Pancreas (tissue), 10 donors: ENCODE data around the gene FNDC3A. TPM values are rescaled to one million over a fixed set of nuclear protein-coding genes. Genes with fewer than 3 reads are reported as not detected.

Experiments used
- ATAC-seq, 4 donors: fragments of 200-7000 bp; cut with Tn5 transposase; one replicate each; pipeline versions ENCODE4 v1.8.0 to v1.9.1; 2020; ENCODE audit warnings: mild to moderate bottlenecking in 4 of 4, moderate library complexity in 4 of 4
- DNase-seq, 6 donors: peaks; one replicate each; pipeline ENCODE4 v3.0.0-alpha.2; 2020
- FAIRE-seq: peaks from 2 replicates; lab custom pipeline; 2012; peaks lifted over from hg19 to GRCh38; lab: Jason Lieb, UNC
- H3K27ac ChIP-seq, 4 donors: fragments of 200-600 bp; sonication (generic); 1 replicate in 3 of 4; 2 replicates in 1 of 4; pipeline versions ENCODE4 v1.5.0 to v1.8.0; 2020
- H3K27me3 ChIP-seq, 4 donors: fragments of 200-600 bp; one replicate each; pipeline ENCODE4 v1.8.0; 2021
- H3K36me3 ChIP-seq, 3 donors: fragments of 200-600 bp; sonication (generic) in 1 of 3; one replicate each; pipeline versions ENCODE4 v1.5.0 to v1.8.0; 2020 to 2021
- H3K4me1 ChIP-seq, 3 donors: fragments of 200-600 bp; one replicate each; pipeline ENCODE4 v1.8.0; 2021
- H3K4me3 ChIP-seq, 4 donors: fragments of 200-600 bp; sonication (generic) in 2 of 4; one replicate each; pipeline versions ENCODE4 v1.5.0 to v1.8.0; 2020 to 2021
- H3K9me3 ChIP-seq, 4 donors: fragments of 200-600 bp; one replicate each; pipeline ENCODE4 v1.8.0; 2021
- WGBS, 2 donors: extraction: QIAGEN DNeasy Blood & Tissue Kit; methylation state at CpG; one replicate each; pipeline ENCODE4 v1.1.7; 2013; 5-methylcytosine and 5-hydroxymethylcytosine counted together
- intact Hi-C, 3 donors: fragments of 100-400 bp; cut with DNase I; formaldehyde crosslinking; loops; one replicate each; pipeline versions ENCODE4 v1.11.1 to v1.14.2; 2022
- polyA plus RNA-seq, 2 donors: library from polyadenylated mRNA; stranded (reverse); fragments of 200-250 nt; gene quantifications; one replicate each; pipeline ENCODE4 v1.2.3, GENCODE V29; 2013
- total RNA-seq, 6 donors: library from RNA; stranded (reverse); fragmentation: NEBNext Ultra II Directional in 4 of 6; extraction: Animal tissue kit (Norgen Biotek cat#: 25700) in 4 of 6; gene quantifications; one replicate each; pipeline versions ENCODE4 v1.2.1 to v1.2.4, GENCODE V29; 2021 to 2023
- TF ChIP-seq, protein P1 (sequence below), 4 donors: fragments of 200-600 bp; sonication (generic) in 3 of 4; IDR thresholded peaks; one replicate each; pipeline versions ENCODE4 v1.5.0 to v1.8.0; 2021; ENCODE audit warnings: antibody characterized with exemption in 4 of 4
- donor health status: healthy with polysubstance abuse.
- donor health status: DM: no; HTN: no; CAD: no; lungs with moderate emphysema.
- donor health status: DM: no; HTN: no; CAD: no.
- donor health status: control.
- donor health status: control.
- donor health status: Bipolar disorder and iron deficiency.
- donor health status: DM: yes; HTN: yes; CAD: no.
- donor health status: DM: no; HTN: no; CAD: no.
- donor health status: DM: no; HTN: no; CAD: no.
- donor health status: DM: yes; HTN: yes; CAD: no.

The FNDC3A gene
- total and polyA plus RNA-seq, 8 donors = 22.4 to 65.5 (median 47.2) TPM

DNA sequence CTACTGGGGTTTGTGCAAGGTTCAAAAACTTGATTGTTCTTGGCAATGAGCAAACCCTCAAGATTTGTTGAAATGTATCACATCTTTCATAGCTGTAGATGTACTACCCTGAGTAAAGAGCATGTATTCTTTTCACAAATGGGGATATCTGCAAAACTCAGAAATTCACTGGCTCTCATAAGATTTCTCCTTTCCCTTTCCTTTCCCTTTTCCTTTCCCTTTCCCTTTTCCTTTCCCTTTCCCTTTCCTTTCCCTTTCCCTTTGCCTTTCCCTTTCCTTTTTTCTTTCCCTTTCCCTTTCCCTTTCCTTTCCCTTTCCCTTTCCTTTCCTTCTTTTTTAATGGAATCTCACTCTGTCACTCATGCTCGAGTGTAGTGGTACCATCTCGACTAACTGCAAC, 69.1 kb downstream of the FNDC3A start:
- DNase-seq (no peak), ATAC-seq (no peak), FAIRE-seq (no peak)
- TF ChIP-seq, protein P1, sequence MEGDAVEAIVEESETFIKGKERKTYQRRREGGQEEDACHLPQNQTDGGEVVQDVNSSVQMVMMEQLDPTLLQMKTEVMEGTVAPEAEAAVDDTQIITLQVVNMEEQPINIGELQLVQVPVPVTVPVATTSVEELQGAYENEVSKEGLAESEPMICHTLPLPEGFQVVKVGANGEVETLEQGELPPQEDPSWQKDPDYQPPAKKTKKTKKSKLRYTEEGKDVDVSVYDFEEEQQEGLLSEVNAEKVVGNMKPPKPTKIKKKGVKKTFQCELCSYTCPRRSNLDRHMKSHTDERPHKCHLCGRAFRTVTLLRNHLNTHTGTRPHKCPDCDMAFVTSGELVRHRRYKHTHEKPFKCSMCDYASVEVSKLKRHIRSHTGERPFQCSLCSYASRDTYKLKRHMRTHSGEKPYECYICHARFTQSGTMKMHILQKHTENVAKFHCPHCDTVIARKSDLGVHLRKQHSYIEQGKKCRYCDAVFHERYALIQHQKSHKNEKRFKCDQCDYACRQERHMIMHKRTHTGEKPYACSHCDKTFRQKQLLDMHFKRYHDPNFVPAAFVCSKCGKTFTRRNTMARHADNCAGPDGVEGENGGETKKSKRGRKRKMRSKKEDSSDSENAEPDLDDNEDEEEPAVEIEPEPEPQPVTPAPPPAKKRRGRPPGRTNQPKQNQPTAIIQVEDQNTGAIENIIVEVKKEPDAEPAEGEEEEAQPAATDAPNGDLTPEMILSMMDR (IDR thresholded peaks at IDR 0.05) = no peak
- no peak overlapping the region for H3K27ac ChIP-seq
- H3K4me3 ChIP-seq = no peak overlapping the region
- H3K9me3 ChIP-seq = no peaks in the 10 kb centered on the region
- WGBS, 2 donors = 97 to 98% methylated on average over 2 of the region's 2 CpGs
- H3K4me1 ChIP-seq = no peaks in the 10 kb centered on the region
- intact Hi-C loops = no loop called here
- H3K27me3 ChIP-seq = no peaks in the 10 kb centered on the region
- H3K36me3 ChIP-seq = no peaks in the 10 kb centered on the region

DNA sequence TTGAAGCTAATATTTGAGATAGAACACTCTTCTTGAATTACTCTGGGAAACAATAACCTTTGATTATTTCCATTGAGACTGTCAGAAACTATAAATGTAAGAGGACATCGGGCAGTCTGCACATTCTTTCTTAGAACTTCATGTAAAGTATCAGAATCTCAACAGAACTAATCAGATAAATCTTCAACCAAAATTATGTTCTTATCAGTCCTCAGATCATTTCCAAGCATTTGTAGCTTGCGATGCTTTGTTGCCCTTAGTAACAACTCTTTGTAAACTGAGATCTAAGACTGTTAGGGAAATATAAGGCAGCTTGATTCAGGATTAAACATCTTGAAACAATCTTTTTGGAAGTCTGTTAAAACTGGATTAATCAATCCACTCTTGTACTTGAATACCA, 70.3 kb downstream of the FNDC3A start:
- intact Hi-C loops = no loop called here
- Histone ChIP-seq H3K4me3 (no peak overlapping the region), H3K27ac (no peak overlapping the region), H3K4me1 (no peaks in the 10 kb centered on the region), H3K9me3 (no peaks in the 10 kb centered on the region), H3K36me3 (no peaks in the 10 kb centered on the region), H3K27me3 (no peaks in the 10 kb centered on the region)
- TF ChIP-seq, protein P1 (IDR thresholded peaks at IDR 0.05) = no peak
- ATAC-seq = no peak
- 59 to 61% methylated on average over 2 of the region's 2 CpGs for WGBS, 2 donors
- no peak for FAIRE-seq
- DNase-seq = no peak

DNA sequence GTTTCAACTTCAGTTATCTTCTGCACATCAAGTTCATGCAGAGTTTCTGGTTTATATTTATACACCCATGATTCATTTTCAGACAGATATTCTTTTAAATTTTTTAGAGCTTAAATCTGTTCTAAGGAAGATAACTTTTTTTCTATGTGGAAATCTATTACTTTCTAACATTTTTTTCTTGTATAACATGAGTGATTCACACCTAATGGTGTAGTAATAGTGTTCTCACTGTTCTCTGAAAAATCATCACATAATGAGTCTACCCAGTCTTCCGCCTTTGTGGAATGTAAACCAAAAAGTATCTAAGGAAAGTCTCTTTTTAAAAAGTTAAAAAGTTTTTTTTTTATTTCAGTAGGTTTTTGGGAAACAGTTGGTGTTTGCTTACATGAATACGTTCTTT, 70.8 kb downstream of the FNDC3A start:
- no peaks in the 10 kb centered on the region for H3K36me3 ChIP-seq
- ATAC-seq = no peak
- intact Hi-C loops = no loop called here
- 89 to 95% methylated on average over 2 of the region's 2 CpGs for WGBS, 2 donors
- no peaks in the 10 kb centered on the region for H3K27me3 ChIP-seq
- DNase-seq = no peak
- H3K9me3 ChIP-seq = no peaks in the 10 kb centered on the region
- no peak overlapping the region for H3K4me3 ChIP-seq
- TF ChIP-seq, protein P1 (IDR thresholded peaks at IDR 0.05) = no peak
- FAIRE-seq = no peak
- H3K4me1 ChIP-seq = no peaks in the 10 kb centered on the region
- no peak overlapping the region for H3K27ac ChIP-seq

DNA sequence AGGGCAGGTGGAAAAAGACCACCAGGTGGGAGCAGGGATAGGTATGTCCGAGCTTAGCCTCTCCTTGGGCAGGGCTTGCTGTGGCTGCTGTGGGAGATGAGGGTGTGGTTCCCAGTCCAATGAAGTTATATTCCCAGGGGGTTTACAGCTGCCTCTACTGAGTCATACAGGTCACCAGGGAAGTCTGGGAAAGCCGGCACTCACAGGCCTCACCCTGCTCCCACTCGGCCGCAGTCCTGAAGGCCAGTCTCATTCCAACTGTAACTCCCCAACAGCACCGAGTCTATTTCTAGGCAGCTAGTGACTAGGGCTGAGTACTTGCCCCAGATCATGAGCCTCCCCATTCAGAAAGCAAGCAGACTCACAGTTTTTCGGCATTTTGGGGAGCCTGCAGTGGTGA, 77.1 kb downstream of the FNDC3A start:
- Histone ChIP-seq H3K4me1 (peaks cover 0 to 5% (median 5%) of the 10 kb centered on the region in 3 donors), H3K36me3 (no peaks in the 10 kb centered on the region), H3K27me3 (no peaks in the 10 kb centered on the region), H3K9me3 (no peaks in the 10 kb centered on the region), H3K27ac (no peak overlapping the region), H3K4me3 (no peak overlapping the region)
- intact Hi-C loops = no loop called here
- ATAC-seq = no peak
- DNase-seq = no peak
- FAIRE-seq = no peak
- TF ChIP-seq, protein P1 (IDR thresholded peaks at IDR 0.05) = no peak
- WGBS, 2 donors = 98 to 99% methylated on average over 6 of the region's 6 CpGs

DNA sequence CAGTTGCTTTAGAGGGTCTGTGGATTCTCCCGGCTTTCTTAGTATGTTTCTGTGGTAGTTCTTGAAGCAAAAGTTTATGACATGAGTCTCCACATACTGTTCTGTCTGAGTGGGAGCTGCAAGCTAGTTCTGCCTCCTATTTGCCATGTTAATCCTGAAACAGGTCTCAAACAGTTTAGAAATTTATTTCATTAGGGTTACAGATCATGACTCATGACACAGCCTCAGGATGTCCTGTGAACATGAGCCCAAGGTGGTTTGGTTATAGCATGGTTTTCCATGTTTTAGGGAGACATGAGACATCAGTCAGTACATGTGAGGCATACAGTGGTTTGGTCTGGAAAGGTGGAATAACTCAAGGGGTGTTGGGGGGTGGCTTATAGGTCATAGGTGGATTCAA, 77.5 kb downstream of the FNDC3A start:
- Histone ChIP-seq H3K27me3 (no peaks in the 10 kb centered on the region), H3K36me3 (no peaks in the 10 kb centered on the region), H3K27ac (no peak overlapping the region), H3K9me3 (no peaks in the 10 kb centered on the region), H3K4me1 (peaks cover 0 to 5% (median 5%) of the 10 kb centered on the region in 3 donors), H3K4me3 (no peak overlapping the region)
- intact Hi-C loops = no loop called here
- no peak for DNase-seq
- TF ChIP-seq, protein P1 (IDR thresholded peaks at IDR 0.05) = no peak
- no peak for ATAC-seq
- no peak for FAIRE-seq
- WGBS, 2 donors = 97 to 100% methylated on average over 1 of the region's 1 CpG
